Bronchial epithelial cell (primary cell): ENCODE data around the gene PCAT7. TPM values are rescaled to one million over a fixed set of nuclear protein-coding genes. Genes with fewer than 3 reads are reported as not detected.

ENCODE experiments used
- DNase-seq: peaks from one replicate; pipeline ENCODE4 v3.0.0-alpha.2; 2010; ENCODE audit warnings: low read depth
- FAIRE-seq: peaks from 2 replicates; lab custom pipeline; 2011; peaks lifted over from hg19 to GRCh38; lab: Jason Lieb, UNC
- H3K27me3 ChIP-seq: 2 replicates; pipeline ENCODE4 v1.5.1; 2011; ENCODE audit warnings: low read length; ENCODE audit not compliant: control insufficient read depth, insufficient read depth
- H3K36me3 ChIP-seq: 2 replicates; pipeline ENCODE4 v1.5.1; 2011; ENCODE audit warnings: low read length; ENCODE audit not compliant: control insufficient read depth, insufficient read depth
- H3K4me3 ChIP-seq: 2 replicates; pipeline ENCODE4 v1.5.1; 2011; ENCODE audit warnings: mild to moderate bottlenecking, low read depth, low read length, control low read depth
- total RNA-seq: library from RNA; depleted of rRNA; stranded (reverse); fragments of >200 nt; gene quantifications from 2 replicates; pipeline ENCODE4 v1.2.1, GENCODE V29; 2014
- TF ChIP-seq, protein P1 (sequence below): IDR thresholded peaks from 2 replicates; pipeline ENCODE4 v1.5.1; 2011; ENCODE audit warnings: mild to moderate bottlenecking, moderate library complexity, low read length, control low read depth, inconsistent platforms; ENCODE audit not compliant: insufficient read depth, severe bottlenecking

The PCAT7 gene
- total RNA-seq, 1 donor from 2014 or later = not detected

DNA sequence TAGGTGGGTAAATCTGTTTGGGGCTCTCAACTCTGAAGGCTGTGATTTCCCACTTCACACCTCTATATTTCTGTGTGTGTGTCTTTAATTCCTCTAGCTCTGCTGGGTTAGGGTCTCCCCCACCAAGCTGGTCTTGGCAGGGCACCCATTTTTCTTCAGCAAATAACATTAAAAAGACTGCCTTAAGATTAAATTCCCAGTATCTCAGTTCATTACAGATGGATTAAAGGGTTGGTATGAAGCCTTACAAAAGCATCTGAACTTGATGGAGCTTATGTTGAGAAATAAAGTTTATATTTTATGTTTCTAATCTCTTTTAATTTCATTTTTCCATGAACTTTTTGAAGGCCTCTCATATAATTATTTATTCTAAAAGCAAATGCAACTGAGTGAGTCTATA lies 11.7 kb downstream of the PCAT7 start:
- FAIRE-seq (no peak), DNase-seq (no peak)
- H3K36me3 ChIP-seq = no peaks in the 10 kb centered on the region
- TF ChIP-seq, protein P1, sequence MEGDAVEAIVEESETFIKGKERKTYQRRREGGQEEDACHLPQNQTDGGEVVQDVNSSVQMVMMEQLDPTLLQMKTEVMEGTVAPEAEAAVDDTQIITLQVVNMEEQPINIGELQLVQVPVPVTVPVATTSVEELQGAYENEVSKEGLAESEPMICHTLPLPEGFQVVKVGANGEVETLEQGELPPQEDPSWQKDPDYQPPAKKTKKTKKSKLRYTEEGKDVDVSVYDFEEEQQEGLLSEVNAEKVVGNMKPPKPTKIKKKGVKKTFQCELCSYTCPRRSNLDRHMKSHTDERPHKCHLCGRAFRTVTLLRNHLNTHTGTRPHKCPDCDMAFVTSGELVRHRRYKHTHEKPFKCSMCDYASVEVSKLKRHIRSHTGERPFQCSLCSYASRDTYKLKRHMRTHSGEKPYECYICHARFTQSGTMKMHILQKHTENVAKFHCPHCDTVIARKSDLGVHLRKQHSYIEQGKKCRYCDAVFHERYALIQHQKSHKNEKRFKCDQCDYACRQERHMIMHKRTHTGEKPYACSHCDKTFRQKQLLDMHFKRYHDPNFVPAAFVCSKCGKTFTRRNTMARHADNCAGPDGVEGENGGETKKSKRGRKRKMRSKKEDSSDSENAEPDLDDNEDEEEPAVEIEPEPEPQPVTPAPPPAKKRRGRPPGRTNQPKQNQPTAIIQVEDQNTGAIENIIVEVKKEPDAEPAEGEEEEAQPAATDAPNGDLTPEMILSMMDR = no peak
- no peak overlapping the region for H3K4me3 ChIP-seq
- no peaks in the 10 kb centered on the region for H3K27me3 ChIP-seq

DNA sequence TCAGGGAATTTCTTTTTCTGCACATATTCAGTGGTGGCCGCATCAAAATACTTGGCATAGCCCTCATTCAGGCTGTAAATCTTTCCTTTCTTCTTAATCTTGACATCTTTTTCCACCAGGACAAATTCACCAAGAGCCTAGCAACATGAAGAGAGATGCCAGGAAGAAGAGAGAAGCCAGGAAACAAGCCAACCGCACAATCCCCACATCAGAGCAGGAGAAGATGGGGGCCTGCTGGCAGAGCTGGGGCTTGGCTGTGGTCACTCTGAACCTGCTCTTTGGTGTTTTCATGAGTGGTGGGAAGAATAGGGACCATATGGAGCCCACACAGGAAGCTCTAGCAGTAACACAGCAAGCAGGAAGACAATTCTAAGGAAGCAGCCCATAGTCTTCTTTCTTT lies 12.4 kb downstream of the PCAT7 start:
- H3K4me3 ChIP-seq = no peak overlapping the region
- no peak for FAIRE-seq

DNA sequence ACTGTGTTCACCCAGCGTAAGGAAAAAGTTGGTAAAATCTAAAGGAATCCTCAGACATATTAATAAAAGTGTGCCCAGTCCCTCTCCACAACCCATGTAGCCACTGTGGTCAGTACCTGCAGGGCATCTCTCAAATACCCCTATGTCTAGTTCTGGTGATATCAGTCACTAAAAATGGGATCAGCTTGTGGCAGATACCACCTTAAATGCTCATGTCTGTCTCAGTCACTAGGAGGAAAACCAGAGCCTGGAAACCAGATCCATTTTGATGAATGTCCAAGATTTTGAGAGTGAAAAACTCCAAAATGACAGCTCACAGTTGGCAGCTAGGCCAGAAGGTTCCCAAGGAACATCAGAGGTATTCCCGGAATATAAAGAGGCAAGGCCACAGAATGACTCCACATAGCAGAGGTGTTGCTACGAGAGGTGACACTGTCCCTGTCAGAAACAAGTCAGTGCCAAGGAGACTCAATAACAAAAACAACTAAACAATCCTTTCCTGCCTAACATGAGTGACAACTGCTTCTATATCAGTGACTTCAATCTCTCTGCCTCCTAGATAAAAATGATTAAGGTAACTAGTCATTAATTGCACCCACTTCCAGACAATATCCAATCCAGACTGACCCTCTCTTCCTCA lies 13.5 kb downstream of the PCAT7 start:
- Histone ChIP-seq H3K36me3 (no peaks in the 10 kb centered on the region), H3K27me3 (no peaks in the 10 kb centered on the region), H3K4me3 (no peak overlapping the region)
- TF ChIP-seq, protein P1 = no peak
- DNase-seq (no peak), FAIRE-seq (no peak)

More for the DNA sequence above, 12.4 kb downstream of the PCAT7 start:
- Histone ChIP-seq H3K27me3 (no peaks in the 10 kb centered on the region), H3K36me3 (no peaks in the 10 kb centered on the region)
- DNase-seq = no peak
- TF ChIP-seq, protein P1 = no peak

DNA sequence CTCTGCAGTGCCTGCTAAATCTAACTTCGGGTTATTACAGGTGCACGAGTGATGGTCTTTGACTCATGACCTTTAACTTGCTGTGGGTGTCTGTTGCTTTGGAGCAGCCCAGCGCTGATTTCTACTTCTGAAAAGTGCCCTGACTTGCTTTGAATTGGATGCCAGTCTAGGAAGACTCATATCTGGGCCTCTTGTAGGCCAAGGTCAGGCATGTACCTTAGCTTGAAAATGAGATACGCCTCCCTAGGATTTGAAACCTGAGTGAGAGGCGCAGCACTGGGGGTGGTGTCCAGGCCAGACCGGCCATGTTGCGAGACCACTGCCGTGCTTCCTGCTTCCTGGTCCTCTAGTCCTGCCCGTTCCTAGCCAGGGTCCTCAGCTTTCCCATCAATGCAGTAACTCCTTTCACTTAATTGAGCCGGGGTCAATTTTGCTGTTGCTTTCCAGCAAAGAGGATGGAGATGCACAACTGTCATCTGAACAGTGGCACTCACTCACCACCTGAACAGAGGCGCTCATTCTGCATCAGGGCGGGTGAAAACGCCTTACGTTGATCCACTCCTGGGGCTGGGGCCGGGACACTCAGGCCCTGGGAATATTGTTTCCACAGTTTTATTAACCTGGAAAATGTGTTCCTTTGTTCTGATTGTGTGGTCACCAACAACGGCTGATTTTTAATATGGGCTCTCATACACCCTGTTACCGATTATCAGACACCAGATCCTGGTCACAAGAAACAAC lies 14.3 kb downstream of the PCAT7 start:
- no peak overlapping the region for H3K4me3 ChIP-seq
- no peaks in the 10 kb centered on the region for H3K27me3 ChIP-seq
- TF ChIP-seq, protein P1 = no peak
- FAIRE-seq (peak; percentile 36), DNase-seq (no peak)
- no peaks in the 10 kb centered on the region for H3K36me3 ChIP-seq

DNA sequence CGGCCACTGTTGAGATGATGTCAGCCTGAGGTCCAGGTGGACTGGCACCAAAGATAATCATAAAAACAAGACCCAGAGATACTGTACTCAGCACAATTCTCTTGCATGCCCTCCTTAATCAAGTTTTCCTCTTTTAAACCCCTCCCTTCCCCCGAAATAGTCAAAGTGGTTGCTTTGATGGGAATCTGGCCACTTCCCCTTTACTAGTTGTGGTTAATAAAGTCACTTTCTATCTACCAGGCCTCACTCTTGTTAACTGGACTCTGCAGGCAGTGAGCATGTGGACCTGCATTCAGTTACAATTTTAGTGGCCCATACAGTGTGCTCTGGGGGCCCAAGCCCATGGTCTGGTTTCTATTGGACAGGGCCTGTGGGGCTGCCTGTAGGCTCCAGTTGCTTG lies 21.2 kb downstream of the PCAT7 start:
- TF ChIP-seq, protein P1 = no peak
- DNase-seq = no peak
- FAIRE-seq = no peak

DNA sequence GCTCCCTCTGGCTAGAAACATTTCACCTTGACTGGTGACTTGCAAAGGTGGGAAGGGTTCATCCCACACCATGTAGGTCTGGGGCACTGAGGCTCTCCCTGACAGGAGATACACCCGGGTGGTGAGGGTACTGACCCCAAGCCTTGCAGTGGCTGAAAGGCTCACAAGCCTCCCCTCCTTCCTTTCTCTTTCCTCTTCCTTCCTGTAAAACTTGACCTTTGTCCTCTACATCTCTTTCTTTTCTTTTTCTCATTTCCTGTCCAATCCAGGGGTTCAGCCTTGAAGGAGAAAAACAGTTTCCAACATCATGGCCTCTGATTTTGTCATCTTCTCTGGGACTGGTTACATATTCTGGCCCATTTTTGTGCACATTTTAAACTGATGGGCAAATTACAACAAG lies 22.2 kb downstream of the PCAT7 start:
- TF ChIP-seq, protein P1 = no peak
- no peak for FAIRE-seq
- H3K27me3 ChIP-seq = no peaks in the 10 kb centered on the region

More for the DNA sequence above, 21.2 kb downstream of the PCAT7 start:
- Histone ChIP-seq H3K27me3 (no peaks in the 10 kb centered on the region), H3K4me3 (no peak overlapping the region), H3K36me3 (no peaks in the 10 kb centered on the region)

More for the DNA sequence above, 22.2 kb downstream of the PCAT7 start:
- Histone ChIP-seq H3K36me3 (no peaks in the 10 kb centered on the region), H3K4me3 (no peak overlapping the region)
- no peak for DNase-seq
